SJCRH30 (cell line): Measurements from ENCODE around the gene RFX5. TPM values are rescaled to one million over a fixed set of nuclear protein-coding genes. Genes with fewer than 3 reads are reported as not detected.

ENCODE experiments used
- DNase-seq, 2 experiments: peaks; one replicate each; pipeline ENCODE4 v3.0.0-alpha.2; 2015 to 2020
- H3K27ac ChIP-seq: fragments of 250-450 bp; sonication (Bioruptor Pico); 2 replicates; pipeline ENCODE4 v1.5.1; 2020; ENCODE audit warnings: mild to moderate bottlenecking, moderate library complexity
- H3K27me3 ChIP-seq: fragments of 250-450 bp; sonication (Bioruptor Pico); 2 replicates; pipeline ENCODE4 v1.5.1; 2020; ENCODE audit warnings: mild to moderate bottlenecking, moderate library complexity
- H3K36me3 ChIP-seq: fragments of 250-450 bp; sonication (Bioruptor Pico); 2 replicates; pipeline ENCODE4 v1.5.1; 2020; ENCODE audit warnings: mild to moderate bottlenecking, moderate library complexity
- H3K4me1 ChIP-seq: fragments of 250-450 bp; sonication (Bioruptor Pico); 2 replicates; pipeline ENCODE4 v1.5.1; 2020; ENCODE audit warnings: mild to moderate bottlenecking, moderate library complexity
- H3K4me3 ChIP-seq: fragments of 250-450 bp; sonication (Bioruptor Pico); 2 replicates; pipeline ENCODE4 v1.5.1; 2020; ENCODE audit warnings: mild to moderate bottlenecking, moderate library complexity
- H3K9me3 ChIP-seq: fragments of 250-450 bp; sonication (Bioruptor Pico); replicated peaks from 2 replicates; pipeline ENCODE4 v1.5.1; 2020; ENCODE audit warnings: mild to moderate bottlenecking, moderate library complexity
- total RNA-seq: library from RNA; depleted of rRNA; stranded (reverse); fragments of >200 nt; shearing (Covaris generic); gene quantifications from 2 replicates; pipeline ENCODE4 v1.2.3, GENCODE V29; 2014

RFX5 gene
- total RNA-seq, 1 experiment from 2014 or later, result 33.2 TPM

DNA sequence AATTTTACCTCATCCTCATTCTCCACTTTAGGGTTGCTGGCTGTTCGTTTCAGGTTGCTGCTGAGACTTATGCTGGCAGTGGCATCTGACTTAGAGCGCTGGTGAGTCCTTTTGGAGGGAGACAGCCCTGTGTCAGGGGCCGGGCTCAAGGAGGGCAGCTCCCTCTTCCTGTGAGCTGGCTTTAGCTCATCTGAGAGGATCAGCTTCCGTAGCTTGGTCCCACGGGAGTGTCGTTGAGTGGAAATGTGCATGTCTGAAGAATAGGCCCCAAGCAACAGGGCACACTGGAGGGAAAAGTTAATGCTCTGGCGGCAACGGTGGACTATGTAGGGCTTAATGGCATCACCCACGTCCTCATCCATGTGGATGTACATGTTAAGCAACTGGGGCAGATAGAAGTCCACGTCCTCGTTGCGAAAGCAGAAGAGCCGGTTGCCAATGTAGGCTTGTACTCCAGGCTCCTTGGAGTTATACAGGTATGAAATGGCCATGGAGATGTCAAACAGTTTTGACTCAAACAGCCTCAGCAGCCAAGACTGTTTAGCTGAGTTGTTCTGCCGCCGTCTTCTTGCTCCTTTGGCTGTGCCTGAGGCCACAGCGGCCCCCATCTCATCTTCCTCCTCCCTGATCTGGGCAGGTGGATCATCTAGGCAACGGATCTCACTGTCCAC, 31.4 kb downstream of the RFX5 start:
- no peaks in the 10 kb centered on the region for H3K27me3 ChIP-seq
- DNase-seq, result no peak
- no peak overlapping the region for H3K27ac ChIP-seq
- peaks cover 33% of the 10 kb centered on the region for H3K4me1 ChIP-seq
- no peaks in the 10 kb centered on the region for H3K9me3 ChIP-seq
- peaks cover 14% of the 10 kb centered on the region for H3K36me3 ChIP-seq
- no peak overlapping the region for H3K4me3 ChIP-seq

- Histone ChIP-seq H3K36me3 (peaks cover 14% of the 10 kb centered on the region), H3K4me1 (peaks cover 44% of the 10 kb centered on the region)
- peak; percentile 32 to 45 for DNase-seq
Measured at GRCh38 chr1:151314137-151314875, 32.7 kb downstream of the RFX5 start.

GRCh38 chr1:151313501-151313900, 33.6 kb downstream of the RFX5 start:
- Histone ChIP-seq H3K9me3 (no peaks in the 10 kb centered on the region), H3K36me3 (peaks cover 14% of the 10 kb centered on the region), H3K4me1 (peaks cover 52% of the 10 kb centered on the region), H3K4me3 (no peak overlapping the region), H3K27me3 (no peaks in the 10 kb centered on the region), H3K27ac (peak overlapping the region; percentile 29; the same call in 1 of the 2 replicates)
- DNase-seq, result no peak

More at GRCh38 chr1:151314137-151314875, 32.7 kb downstream of the RFX5 start:
- Histone ChIP-seq H3K4me3 (no peak overlapping the region), H3K27ac (peak overlapping the region; percentile 29; the same call in 1 of the 2 replicates), H3K9me3 (no peaks in the 10 kb centered on the region), H3K27me3 (no peaks in the 10 kb centered on the region)

DNA sequence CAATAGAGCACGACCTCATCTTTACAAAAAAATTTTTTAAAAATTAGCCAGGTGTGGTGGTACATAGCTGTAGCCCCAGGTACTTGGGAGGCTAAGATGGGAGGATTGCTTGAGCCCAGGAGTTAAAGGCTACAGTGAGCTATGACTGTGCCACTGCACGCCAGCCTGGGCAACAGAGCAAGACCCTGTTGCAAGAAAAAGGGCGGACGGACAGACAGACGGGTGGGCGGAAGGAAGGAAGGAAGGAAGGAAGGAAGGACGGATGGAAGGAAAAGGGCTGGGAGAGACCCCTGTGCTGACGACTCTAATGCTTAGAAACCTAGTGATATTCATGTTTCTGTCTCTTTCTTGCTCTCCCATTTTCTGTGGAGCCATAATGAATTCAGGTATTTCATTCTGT, 34.2 kb downstream of the RFX5 start:
- H3K36me3 ChIP-seq, result peaks cover 18% of the 10 kb centered on the region
- no peak overlapping the region for H3K4me3 ChIP-seq
- no peaks in the 10 kb centered on the region for H3K9me3 ChIP-seq
- H3K27ac ChIP-seq, result no peak overlapping the region
- DNase-seq, result no peak
- peaks cover 57% of the 10 kb centered on the region for H3K4me1 ChIP-seq
- H3K27me3 ChIP-seq, result no peaks in the 10 kb centered on the region

GRCh38 chr1:151312411-151312810, 34.6 kb downstream of the RFX5 start:
- DNase-seq, result no peak
- H3K9me3 ChIP-seq, result no peaks in the 10 kb centered on the region
- H3K27me3 ChIP-seq, result no peaks in the 10 kb centered on the region
- H3K27ac ChIP-seq, result peak overlapping the region; percentile 78
- peaks cover 57% of the 10 kb centered on the region for H3K4me1 ChIP-seq
- H3K4me3 ChIP-seq, result no peak overlapping the region
- H3K36me3 ChIP-seq, result peaks cover 19% of the 10 kb centered on the region

- DNase-seq, result peak; percentile 59 to 66
- no peaks in the 10 kb centered on the region for H3K27me3 ChIP-seq
- peaks cover 57% of the 10 kb centered on the region for H3K4me1 ChIP-seq
- H3K4me3 ChIP-seq, result no peak overlapping the region
- no peaks in the 10 kb centered on the region for H3K9me3 ChIP-seq
- H3K27ac ChIP-seq, result peak overlapping the region; percentile 78
- H3K36me3 ChIP-seq, result peaks cover 26% of the 10 kb centered on the region
Measured at GRCh38 chr1:151311589-151312331, 35.3 kb downstream of the RFX5 start.

DNA sequence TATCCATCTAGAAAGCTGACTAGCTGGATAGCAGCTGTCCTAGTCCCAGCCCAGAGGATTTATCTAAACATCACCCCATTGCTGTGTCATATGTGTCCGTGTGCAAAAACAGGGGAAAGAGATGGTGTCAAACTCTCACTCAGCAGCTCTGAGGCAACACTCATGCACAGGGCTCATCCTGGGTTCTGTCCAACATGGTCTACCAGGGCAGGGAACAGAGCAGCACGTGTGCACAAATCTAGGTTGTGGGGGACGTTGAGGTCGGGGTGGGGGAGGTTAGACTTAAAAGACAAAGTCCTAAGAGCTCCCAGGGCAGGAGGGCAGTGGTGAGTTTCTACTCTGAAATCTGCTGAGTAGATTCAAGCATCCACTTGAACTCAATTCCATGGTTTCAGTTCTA, 36.0 kb downstream of the RFX5 start:
- Histone ChIP-seq H3K4me1 (peaks cover 57% of the 10 kb centered on the region), H3K4me3 (no peak overlapping the region), H3K9me3 (no peaks in the 10 kb centered on the region), H3K27me3 (no peaks in the 10 kb centered on the region), H3K36me3 (peaks cover 31% of the 10 kb centered on the region), H3K27ac (peak overlapping the region; percentile 78; the same call in 1 of the 2 replicates)
- no peak for DNase-seq

- DNase-seq, result peak; percentile 96 to 98
- no peaks in the 10 kb centered on the region for H3K9me3 ChIP-seq
- peaks cover 57% of the 10 kb centered on the region for H3K4me1 ChIP-seq
- H3K4me3 ChIP-seq, result peak overlapping the region; percentile 16; the same call in 1 of the 2 replicates
- H3K36me3 ChIP-seq, result peaks cover 33% of the 10 kb centered on the region
- H3K27ac ChIP-seq, result peak overlapping the region; percentile 78
- no peaks in the 10 kb centered on the region for H3K27me3 ChIP-seq
Measured at GRCh38 chr1:151309811-151310323, 37.2 kb downstream of the RFX5 start.

DNA sequence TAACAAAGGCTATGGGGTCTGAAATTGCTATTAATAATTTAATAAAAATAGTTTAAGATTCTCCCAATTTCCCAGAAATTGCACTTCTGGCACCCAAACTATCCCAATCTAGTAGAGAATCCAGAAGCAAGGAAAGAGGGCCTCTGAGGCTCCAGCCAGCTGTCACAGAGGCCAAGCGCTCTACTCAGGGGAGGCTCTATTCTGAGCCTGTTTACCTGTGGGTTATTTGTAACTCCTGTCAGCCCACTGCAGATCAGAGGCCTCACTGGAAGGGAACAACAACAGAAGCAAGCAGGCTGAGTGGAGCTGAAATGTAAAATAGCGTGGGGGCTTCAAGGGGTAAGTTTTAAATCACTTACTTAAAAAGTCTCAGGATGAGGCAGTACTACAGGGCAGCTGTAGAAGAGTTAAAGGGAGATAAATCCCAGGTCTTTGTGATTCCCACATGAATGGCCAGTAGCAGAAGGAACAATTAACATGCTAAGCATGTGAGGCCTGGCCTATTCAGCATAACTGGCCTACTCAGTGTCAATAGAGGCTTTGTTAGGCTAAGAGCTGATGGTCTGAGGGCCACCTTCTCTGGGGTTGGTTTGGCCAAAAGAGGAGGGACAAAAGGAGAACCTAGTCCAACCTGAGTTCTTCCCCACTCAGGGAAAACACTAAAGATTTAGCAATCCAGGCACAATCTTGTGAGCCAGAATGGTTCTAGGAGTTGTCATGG, 52.1 kb downstream of the RFX5 start:
- Histone ChIP-seq H3K27ac (no peak overlapping the region), H3K9me3 (no peaks in the 10 kb centered on the region), H3K36me3 (peaks cover 51% of the 10 kb centered on the region), H3K4me3 (no peak overlapping the region), H3K4me1 (no peaks in the 10 kb centered on the region), H3K27me3 (no peaks in the 10 kb centered on the region)
- no peak for DNase-seq

DNA sequence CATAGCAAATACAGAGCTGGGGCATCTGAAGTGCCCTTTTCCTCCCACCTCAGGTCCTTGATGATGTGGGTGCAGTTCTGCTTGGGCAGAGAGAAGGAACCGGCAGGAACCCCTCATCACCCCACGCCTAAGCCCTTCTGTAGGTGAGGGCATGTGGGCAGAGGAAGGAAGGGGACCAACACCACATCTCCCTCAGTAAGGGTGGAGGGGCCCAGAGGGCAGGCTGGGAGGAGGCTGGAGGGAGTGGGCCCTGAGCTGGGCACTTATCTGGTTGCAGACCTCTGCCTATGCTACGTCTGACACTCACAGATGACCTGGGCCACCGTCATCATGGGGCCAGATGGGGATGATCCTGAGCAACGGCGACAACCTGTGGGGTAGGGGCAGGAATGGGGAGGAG, 54.0 kb downstream of the RFX5 start:
- H3K36me3 ChIP-seq, result peaks cover 34% of the 10 kb centered on the region
- no peak overlapping the region for H3K4me3 ChIP-seq
- no peak overlapping the region for H3K27ac ChIP-seq
- DNase-seq, result no peak
- H3K9me3 ChIP-seq, result no peaks in the 10 kb centered on the region
- H3K27me3 ChIP-seq, result no peaks in the 10 kb centered on the region
- H3K4me1 ChIP-seq, result no peaks in the 10 kb centered on the region

GRCh38 chr1:151292207-151293030, 54.6 kb downstream of the RFX5 start:
- no peak for DNase-seq
- H3K27me3 ChIP-seq, result no peaks in the 10 kb centered on the region
- peaks cover 32% of the 10 kb centered on the region for H3K36me3 ChIP-seq
- H3K4me1 ChIP-seq, result no peaks in the 10 kb centered on the region
- H3K9me3 ChIP-seq, result no peaks in the 10 kb centered on the region
- H3K4me3 ChIP-seq, result no peak overlapping the region
- H3K27ac ChIP-seq, result no peak overlapping the region

- H3K27me3 ChIP-seq, result no peaks in the 10 kb centered on the region
- H3K4me3 ChIP-seq, result no peak overlapping the region
- peaks cover 38% of the 10 kb centered on the region for H3K36me3 ChIP-seq
- H3K27ac ChIP-seq, result no peak overlapping the region
- DNase-seq, result no peak
- no peaks in the 10 kb centered on the region for H3K9me3 ChIP-seq
- H3K4me1 ChIP-seq, result no peaks in the 10 kb centered on the region
Measured at GRCh38 chr1:151290709-151291303, 56.2 kb downstream of the RFX5 start.
